Ascending aorta (tissue), 2 donors: Measurements from ENCODE around the gene DDX56. TPM values are rescaled to one million over a fixed set of nuclear protein-coding genes. Genes with fewer than 3 reads are reported as not detected.
A peak's percentile ranks its signal among the peaks of the same experiment; 100 is the strongest.

Experiments used
- DNase-seq, 2 donors: peaks; one replicate each; pipeline ENCODE4 v3.0.0-alpha.2; 2019; ENCODE audit warnings: low spot score in 2 of 2
- H3K27ac ChIP-seq, 2 donors: fragments of 200-600 bp; sonication (generic); one replicate each; pipeline ENCODE4 v1.5.1; 2016 to 2017; ENCODE audit warnings: mild to moderate bottlenecking in 1 of 2
- H3K27me3 ChIP-seq: fragments of 200-600 bp; sonication (generic); one replicate; pipeline ENCODE4 v1.5.1; 2017
- H3K36me3 ChIP-seq, 2 donors: fragments of 200-600 bp; sonication (generic); one replicate each; pipeline ENCODE4 v1.5.1; 2016
- H3K4me1 ChIP-seq, 2 donors: fragments of 200-600 bp; sonication (generic); one replicate each; pipeline ENCODE4 v1.5.1; 2016 to 2017; ENCODE audit warnings: mild to moderate bottlenecking in 1 of 2
- H3K4me3 ChIP-seq, 2 donors: fragments of 200-600 bp; sonication (generic); one replicate each; pipeline ENCODE4 v1.5.1; 2016 to 2017; ENCODE audit warnings: mild to moderate bottlenecking in 1 of 2
- H3K9me3 ChIP-seq, 2 donors: fragments of 200-600 bp; sonication (generic); one replicate each; pipeline ENCODE4 v1.5.1; 2016
- CTCF ChIP-seq, 3 experiments: fragments of 200-600 bp in 2 of 3; fragments of 450-650 bp in 1 of 3; sonication (generic) in 2 of 3; IDR thresholded peaks; one replicate each; pipeline ENCODE4 v1.5.1; 2016 to 2019; ENCODE audit warnings: antibody characterized with exemption in 3 of 3, mild to moderate bottlenecking in 1 of 3, moderate library complexity in 1 of 3
- intact Hi-C: fragments of 100-400 bp; cut with DNase I; formaldehyde crosslinking; loops from one replicate; pipeline ENCODE4 v1.15.1; 2023
- total RNA-seq: library from RNA; depleted of rRNA; stranded (reverse); fragments of >200 nt; gene quantifications from one replicate; pipeline ENCODE4 v1.1.0, GENCODE V29; 2016

The DDX56 gene
- total RNA-seq, 1 donor from 2014 or later = 51.0 TPM

- no peaks in the 10 kb centered on the region for H3K27me3 ChIP-seq
- H3K9me3 ChIP-seq = no peaks in the 10 kb centered on the region
- peak; percentile 8 to 49 (median 45) for TF ChIP-seq CTCF (IDR thresholded peaks at IDR 0.05)
- intact Hi-C loops = loop anchor here (10.0 kb wide), 1 partner anchor 713 kb away; no protein-coding TSS in a partner anchor
- DNase-seq = no peak
- no peak overlapping the region for H3K4me3 ChIP-seq
- H3K4me1 ChIP-seq = peaks cover 0 to 2% of the 10 kb centered on the region in 2 donors
- H3K36me3 ChIP-seq = no peaks in the 10 kb centered on the region
- no peak overlapping the region for H3K27ac ChIP-seq
Observed at GRCh38 chr7:44587843-44588711, 14.4 kb upstream of the DDX56 start.

- Histone ChIP-seq H3K4me3 (peak overlapping the region; percentile 73 to 96), H3K9me3 (no peaks in the 10 kb centered on the region), H3K27me3 (no peaks in the 10 kb centered on the region), H3K27ac (peak overlapping the region; percentile 88 to 97), H3K4me1 (peaks cover 6 to 17% of the 10 kb centered on the region in 2 donors), H3K36me3 (peaks cover 13 to 22% of the 10 kb centered on the region in 2 donors)
- intact Hi-C loops = loop anchor here (5.0 to 10.0 kb wide), 3 partner anchors 326 to 709 kb away; no protein-coding TSS in a partner anchor
- TF ChIP-seq CTCF (IDR thresholded peaks at IDR 0.05) = no peak
- no peak for DNase-seq
Observed at GRCh38 chr7:44583146-44583865, 9.6 kb upstream of the DDX56 start.

- H3K4me3 ChIP-seq = peak within 1 kb of the TSS; percentile 92 to 96
- H3K9me3 ChIP-seq = no peaks in the 10 kb centered on the region
- peak within 1 kb of the TSS; percentile 88 to 97 for H3K27ac ChIP-seq
- intact Hi-C loops = loop anchor here (1.0 to 10.0 kb wide), 9 partner anchors 8 to 707 kb away; partner anchors contain the start of genes OGDH, PURB and ZMIZ2
- no peak for TF ChIP-seq CTCF (IDR thresholded peaks at IDR 0.05)
- DNase-seq = peak; percentile 98 to 100
- H3K27me3 ChIP-seq = no peaks in the 10 kb centered on the region
- H3K4me1 ChIP-seq = peaks cover 6 to 17% of the 10 kb centered on the region in 2 donors
- H3K36me3 ChIP-seq = peaks cover 16 to 27% of the 10 kb centered on the region in 2 donors
Observed at GRCh38 chr7:44581879-44582603, 8.3 kb upstream of the DDX56 start, which contains the start of gene TMED4. TMED4 (minus strand) TSS chr7:44582231; CDS start chr7:44582206, 25 bp downstream.

GRCh38 chr7:44580945-44581878 lies 7.5 kb upstream of the DDX56 start:
- Histone ChIP-seq H3K36me3 (peaks cover 16 to 27% of the 10 kb centered on the region in 2 donors), H3K9me3 (no peaks in the 10 kb centered on the region), H3K4me1 (peaks cover 6 to 17% of the 10 kb centered on the region in 2 donors), H3K27me3 (no peaks in the 10 kb centered on the region), H3K4me3 (peak overlapping the region; percentile 92 to 96), H3K27ac (peak overlapping the region; percentile 88 to 97)
- TF ChIP-seq CTCF (IDR thresholded peaks at IDR 0.05) = no peak
- intact Hi-C loops = loop anchor here (5.0 to 10.0 kb wide), 3 partner anchors 324 to 706 kb away; no protein-coding TSS in a partner anchor
- DNase-seq = no peak
